GM23338 (cell line): Measurements from ENCODE around the gene POP7. TPM values are rescaled to one million over a fixed set of nuclear protein-coding genes. Genes with fewer than 3 reads are reported as not detected.
"Not testable (repeated sequence)": the region's sequence is repeated elsewhere in the genome, so short reads cannot be mapped to it uniquely, and the experiment has no call there.

ENCODE experiments used
- ATAC-seq: fragments of 200-7000 bp; cut with Tn5 transposase; 3 replicates; pipeline ENCODE4 v1.9.1; 2020
- DNase-seq: peaks from one replicate; pipeline ENCODE4 v3.0.0-alpha.2; 2015; ENCODE audit warnings: low spot score
- H2AFZ ChIP-seq: fragments of 200-600 bp; sonication (generic); 2 replicates; pipeline ENCODE4 v1.8.0; 2016; ENCODE audit warnings: antibody characterized with exemption, mild to moderate bottlenecking, moderate library complexity
- H3F3A ChIP-seq: fragments of 200-600 bp; sonication (generic); replicated peaks from 2 replicates; pipeline ENCODE4 v1.8.0; 2017; ENCODE audit warnings: antibody characterized with exemption, mixed run types, low read depth
- H3K27ac ChIP-seq: fragments of 200-600 bp; sonication (generic); 2 replicates; pipeline ENCODE4 v1.6.1; 2016; ENCODE audit warnings: low read depth
- H3K27me3 ChIP-seq: fragments of 200-600 bp; sonication (generic); 2 replicates; pipeline ENCODE4 v1.8.0; 2016; ENCODE audit warnings: mild to moderate bottlenecking, mixed run types, moderate library complexity; ENCODE audit not compliant: insufficient read depth
- H3K36me3 ChIP-seq: fragments of 200-600 bp; sonication (generic); 2 replicates; pipeline ENCODE4 v1.8.0; 2016; ENCODE audit warnings: mild to moderate bottlenecking; ENCODE audit not compliant: insufficient read depth
- H3K4me1 ChIP-seq: fragments of 200-600 bp; sonication (generic); 2 replicates; pipeline ENCODE4 v1.8.0; 2016; ENCODE audit warnings: mild to moderate bottlenecking, moderate library complexity; ENCODE audit not compliant: insufficient read depth
- H3K4me2 ChIP-seq: fragments of 200-600 bp; sonication (generic); 2 replicates; pipeline ENCODE4 v1.7.1; 2017; ENCODE audit warnings: mixed run types
- H3K4me3 ChIP-seq: fragments of 200-600 bp; sonication (generic); 2 replicates; pipeline ENCODE4 v1.6.1; 2016; ENCODE audit warnings: mixed run types
- H3K79me2 ChIP-seq: fragments of 200-600 bp; sonication (generic); replicated peaks from 2 replicates; pipeline ENCODE4 v1.8.0; 2017; ENCODE audit warnings: mild to moderate bottlenecking; ENCODE audit not compliant: insufficient read depth
- H3K9me2 ChIP-seq: fragments of 200-600 bp; sonication (generic); 2 replicates; pipeline ENCODE4 v1.8.0; 2017; ENCODE audit not compliant: insufficient read depth
- H4K20me1 ChIP-seq: fragments of 200-600 bp; sonication (generic); replicated peaks from 2 replicates; pipeline ENCODE4 v1.8.0; 2017; ENCODE audit warnings: mild to moderate bottlenecking; ENCODE audit not compliant: insufficient read depth
- H3K27ac Mint-ChIP-seq: 2 replicates; pipeline ENCODE4 v1.8.0; 2020; ENCODE audit warnings: inconsistent platforms, mild to moderate bottlenecking, moderate library complexity, mixed read lengths
- H3K27me3 Mint-ChIP-seq: 3 replicates; pipeline ENCODE4 v1.8.0; 2022; ENCODE audit warnings: low read depth, mild to moderate bottlenecking, moderate library complexity, mixed read lengths, inconsistent platforms; ENCODE audit not compliant: insufficient read depth, poor library complexity
- H3K36me3 Mint-ChIP-seq: 3 replicates; pipeline ENCODE4 v1.8.0; 2021; ENCODE audit warnings: low read depth, mild to moderate bottlenecking, inconsistent platforms, moderate library complexity, mixed read lengths
- H3K4me1 Mint-ChIP-seq: 3 replicates; pipeline ENCODE4 v1.8.0; 2020; ENCODE audit warnings: mild to moderate bottlenecking, inconsistent platforms, mixed read lengths
- H3K4me3 Mint-ChIP-seq: 3 replicates; pipeline ENCODE4 v1.8.0; 2021; ENCODE audit warnings: moderate library complexity, mild to moderate bottlenecking, inconsistent platforms, mixed read lengths
- H3K9me3 Mint-ChIP-seq: 3 replicates; pipeline ENCODE4 v1.8.0; 2020; ENCODE audit warnings: moderate library complexity, mild to moderate bottlenecking, inconsistent platforms, mixed read lengths
- CREB1 ChIP-seq: fragments of 250-450 bp; sonication (Bioruptor Pico); IDR thresholded peaks from 2 replicates; pipeline ENCODE4 v1.5.0; 2020; ENCODE audit warnings: low read depth, mild to moderate bottlenecking, moderate library complexity
- EZH2 ChIP-seq: fragments of 200-600 bp; sonication (generic); IDR thresholded peaks from one replicate; pipeline ENCODE4 v1.8.0; 2017; ENCODE audit warnings: antibody characterized with exemption, mild to moderate bottlenecking, low read depth; ENCODE audit not compliant: unreplicated experiment
- EZH2phosphoT487 ChIP-seq: fragments of 200-600 bp; sonication (generic); IDR thresholded peaks from one replicate; pipeline ENCODE4 v1.8.1; 2018; ENCODE audit warnings: antibody characterized with exemption; ENCODE audit not compliant: unreplicated experiment
- JUNB ChIP-seq: IDR thresholded peaks from one replicate; pipeline ENCODE4 v1.6.1; 2016; ENCODE audit warnings: antibody characterized with exemption; ENCODE audit not compliant: unreplicated experiment
- NANOG ChIP-seq: IDR thresholded peaks from 2 replicates; pipeline ENCODE4 v1.6.1; 2016; ENCODE audit warnings: antibody characterized with exemption, borderline replicate concordance
- STAT1 ChIP-seq: IDR thresholded peaks from one replicate; pipeline ENCODE4 v1.6.1; 2016; ENCODE audit warnings: antibody characterized with exemption; ENCODE audit not compliant: unreplicated experiment
- ZNF114 ChIP-seq: fragments of 250-450 bp; sonication (Bioruptor Pico); IDR thresholded peaks from 2 replicates; pipeline ENCODE4 v1.5.0; 2020; ENCODE audit warnings: mild to moderate bottlenecking, moderate library complexity
- ZNF331 ChIP-seq: fragments of 250-450 bp; sonication (Bioruptor Pico); IDR thresholded peaks from 2 replicates; pipeline ENCODE4 v1.5.0; 2020; ENCODE audit warnings: low read depth, mild to moderate bottlenecking, moderate library complexity
- ZNF462 ChIP-seq: fragments of 250-450 bp; sonication (Bioruptor Pico); IDR thresholded peaks from 2 replicates; pipeline ENCODE4 v1.5.0; 2020; ENCODE audit warnings: mild to moderate bottlenecking, moderate library complexity
- polyA plus RNA-seq: library from polyadenylated mRNA; unstranded; fragments of >200 nt; fragmentation: Nextera tagmentation; extraction: Ambion mirVana; gene quantifications from 2 replicates; pipeline ENCODE4 v1.2.1, GENCODE V29; 2016
- total RNA-seq: library from RNA; depleted of rRNA; stranded (reverse); fragments of >200 nt; shearing (Covaris generic); gene quantifications from 2 replicates; pipeline ENCODE4 v1.2.3, GENCODE V29; 2014

POP7 gene
- total and polyA plus RNA-seq, 2 experiments from 2014 or later, result 110 to 216 TPM

DNA sequence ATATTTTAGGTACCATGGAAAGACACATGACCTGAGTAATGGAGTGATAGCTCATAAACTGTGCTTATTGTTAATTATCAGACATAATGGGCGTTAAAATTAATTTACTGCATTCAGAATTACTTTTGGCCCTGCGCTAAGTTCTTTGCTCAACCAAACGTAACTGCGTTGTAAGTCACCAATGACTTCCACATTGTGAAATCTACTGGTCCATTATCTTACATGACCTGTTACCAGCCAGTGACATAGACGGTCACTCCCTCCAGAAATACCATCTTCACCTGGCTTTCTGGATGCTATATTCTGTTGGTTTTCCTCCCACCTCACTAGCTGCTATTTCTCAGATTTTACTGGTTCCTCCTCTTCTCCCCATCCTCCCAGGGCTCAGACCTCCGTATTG, 6.9 kb upstream of the POP7 start:
- peaks cover 11% of the 10 kb centered on the region for H3F3A ChIP-seq
- Mint-ChIP-seq H3K27ac (no peak overlapping the region), H3K27me3 (peaks cover 12% of the 10 kb centered on the region), H3K9me3 (peaks cover 5% of the 10 kb centered on the region; the same call in 1 of the 3 replicates), H3K4me1 (peaks cover 12% of the 10 kb centered on the region; the same call in 2 of the 3 replicates), H3K4me3 (no peak overlapping the region), H3K36me3 (no peaks in the 10 kb centered on the region)
- TF ChIP-seq ZNF462 (CRISPR knock-in tag), result no peak
- no peak for TF ChIP-seq CREB1 (CRISPR knock-in tag)
- TF ChIP-seq ZNF114 (CRISPR knock-in tag), result no peak
- no peak for TF ChIP-seq ZNF331
- TF ChIP-seq NANOG, result no peak
- TF ChIP-seq EZH2, result no peak
- TF ChIP-seq EZH2phosphoT487, result no peak
- TF ChIP-seq JUNB, result no peak
- TF ChIP-seq STAT1, result no peak
- no peaks in the 10 kb centered on the region for H3K4me1 ChIP-seq
- no peak overlapping the region for H3K4me3 ChIP-seq
- H3K27ac ChIP-seq, result peak overlapping the region; percentile 78; the same call in 1 of the 2 replicates
- no peaks in the 10 kb centered on the region for H3K9me2 ChIP-seq
- no peaks in the 10 kb centered on the region for H3K36me3 ChIP-seq
- no peak overlapping the region for H3K4me2 ChIP-seq
- DNase-seq (no peak), ATAC-seq (no peak)
- H3K27me3 ChIP-seq, result no peaks in the 10 kb centered on the region
- H2AFZ ChIP-seq, result no peak overlapping the region
- H3K79me2 ChIP-seq, result peaks cover 39% of the 10 kb centered on the region
- H4K20me1 ChIP-seq, result no peaks in the 10 kb centered on the region

DNA sequence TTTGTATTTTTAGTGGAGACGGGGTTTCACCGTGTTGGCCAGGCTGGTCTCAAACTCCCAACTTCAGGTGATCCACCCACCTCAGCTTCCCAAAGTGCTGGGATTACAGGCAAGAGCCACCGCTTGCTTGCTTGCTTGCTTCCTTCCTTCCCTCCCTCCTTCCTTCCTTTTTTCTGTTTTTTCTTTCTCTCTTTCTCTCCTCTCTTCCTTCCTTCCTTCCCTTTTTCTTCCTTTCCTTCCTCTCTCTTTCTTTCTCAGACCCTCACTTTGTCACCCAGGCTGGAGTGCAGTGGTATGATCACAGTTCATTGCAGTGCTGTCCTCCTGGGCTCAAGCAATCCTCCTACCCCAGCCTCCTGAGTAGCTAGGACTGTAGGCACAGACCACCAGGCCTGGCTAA, 4.8 kb upstream of the POP7 start:
- H3K9me2 ChIP-seq, H3K36me3 ChIP-seq, H3K36me3 Mint-ChIP-seq, H3K27me3 Mint-ChIP-seq, DNase-seq, H3K9me3 Mint-ChIP-seq, H3K4me3 Mint-ChIP-seq, H3K27me3 ChIP-seq, H4K20me1 ChIP-seq, H3K4me3 ChIP-seq, ATAC-seq, H3K4me2 ChIP-seq, H2AFZ ChIP-seq, H3K4me1 Mint-ChIP-seq, H3K4me1 ChIP-seq, H3K27ac ChIP-seq: not testable (repeated sequence)
- Histone ChIP-seq H3F3A (peaks cover 11% of the 10 kb centered on the region; the same call in 1 of the 2 replicates), H3K79me2 (peaks cover 40% of the 10 kb centered on the region)
- H3K27ac Mint-ChIP-seq, result peak overlapping the region; percentile 63
